GM19463 (cell line): ENCODE results near the gene CDH24.

Source experiments
- ATAC-seq: cut with Tn5 transposase; IDR thresholded peaks from one replicate; pipeline ENCODE4 v1.9.1; 2021; ENCODE audit warnings: mild to moderate bottlenecking, moderate library complexity; ENCODE audit not compliant: unreplicated experiment

CDH24 gene

DNA sequence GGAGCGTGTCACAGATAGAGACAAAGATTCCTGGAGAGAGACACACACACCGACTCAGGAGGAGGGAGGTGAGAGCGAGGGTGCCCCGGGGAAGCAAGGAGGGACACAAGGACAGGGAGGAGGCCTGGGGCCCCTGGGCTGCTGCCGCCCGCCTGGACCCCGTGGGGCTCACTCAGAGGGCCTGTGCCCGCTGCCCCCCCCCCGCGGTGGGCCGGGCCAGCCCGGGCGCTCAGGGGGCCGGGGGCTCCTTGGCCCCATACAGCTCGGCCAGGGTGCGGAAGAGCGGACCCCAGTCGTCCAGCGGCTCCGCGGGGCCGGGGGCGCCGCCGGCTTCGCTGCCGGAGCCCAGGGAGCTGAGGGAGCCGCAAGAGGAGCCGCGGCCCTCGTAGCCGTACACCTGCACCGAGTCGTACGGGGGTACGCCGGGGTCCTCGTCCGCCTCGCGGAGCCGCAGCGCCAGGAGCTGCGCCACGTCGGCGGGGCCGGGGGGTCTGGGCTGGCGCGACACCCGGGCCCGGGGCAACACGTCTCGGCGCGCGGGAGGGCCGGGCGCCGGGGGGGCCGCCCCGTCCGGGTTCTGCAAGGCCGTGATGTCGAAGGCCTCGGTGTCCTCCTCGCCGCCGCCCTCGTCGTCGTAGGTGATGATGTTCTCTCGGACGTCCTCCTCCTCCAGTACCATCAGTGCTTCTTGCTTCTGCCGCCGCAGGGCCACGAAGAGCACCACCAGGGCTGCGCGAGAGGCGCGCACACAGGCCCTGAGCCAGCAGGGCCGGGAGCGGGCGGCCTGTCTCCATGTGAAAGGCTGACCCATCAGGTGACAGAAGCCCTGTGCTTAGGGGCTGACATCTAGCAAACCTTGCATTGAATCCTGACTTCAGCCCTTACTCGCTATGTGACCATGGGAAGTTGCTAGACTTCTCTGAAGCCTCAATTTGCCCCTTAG, 9.3 kb downstream of the CDH24 start:
- no peak for ATAC-seq

DNA sequence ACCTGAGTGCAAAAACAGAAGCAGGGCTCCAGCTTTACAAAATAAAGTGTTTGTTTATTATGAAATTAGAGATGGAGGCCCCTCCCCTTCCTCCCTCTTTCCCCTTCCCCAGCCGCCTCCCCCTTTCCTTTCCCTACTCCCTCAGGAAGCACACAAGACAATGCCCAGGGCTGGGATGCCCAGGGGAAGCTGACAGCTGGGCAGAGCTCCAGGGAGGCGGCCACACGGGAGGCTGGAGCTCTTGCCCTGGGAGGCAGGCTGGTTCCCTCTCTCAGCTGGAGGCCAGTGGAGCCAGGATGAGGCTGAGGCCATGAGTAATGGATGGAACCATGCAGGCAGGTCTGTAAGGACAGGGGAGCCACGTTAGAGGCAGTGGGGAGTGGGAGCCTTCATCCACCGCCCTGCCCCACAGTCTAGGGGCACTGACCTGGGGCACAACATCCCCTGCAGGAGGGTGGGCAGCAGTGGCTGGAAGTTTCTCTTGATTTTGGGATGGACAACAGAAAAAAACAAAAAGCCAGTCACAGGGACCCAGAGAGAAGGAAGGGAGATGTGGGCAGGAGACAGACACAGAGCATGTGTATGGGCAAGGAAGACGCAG, 10.2 kb downstream of the CDH24 start:
- ATAC-seq = no peak

DNA sequence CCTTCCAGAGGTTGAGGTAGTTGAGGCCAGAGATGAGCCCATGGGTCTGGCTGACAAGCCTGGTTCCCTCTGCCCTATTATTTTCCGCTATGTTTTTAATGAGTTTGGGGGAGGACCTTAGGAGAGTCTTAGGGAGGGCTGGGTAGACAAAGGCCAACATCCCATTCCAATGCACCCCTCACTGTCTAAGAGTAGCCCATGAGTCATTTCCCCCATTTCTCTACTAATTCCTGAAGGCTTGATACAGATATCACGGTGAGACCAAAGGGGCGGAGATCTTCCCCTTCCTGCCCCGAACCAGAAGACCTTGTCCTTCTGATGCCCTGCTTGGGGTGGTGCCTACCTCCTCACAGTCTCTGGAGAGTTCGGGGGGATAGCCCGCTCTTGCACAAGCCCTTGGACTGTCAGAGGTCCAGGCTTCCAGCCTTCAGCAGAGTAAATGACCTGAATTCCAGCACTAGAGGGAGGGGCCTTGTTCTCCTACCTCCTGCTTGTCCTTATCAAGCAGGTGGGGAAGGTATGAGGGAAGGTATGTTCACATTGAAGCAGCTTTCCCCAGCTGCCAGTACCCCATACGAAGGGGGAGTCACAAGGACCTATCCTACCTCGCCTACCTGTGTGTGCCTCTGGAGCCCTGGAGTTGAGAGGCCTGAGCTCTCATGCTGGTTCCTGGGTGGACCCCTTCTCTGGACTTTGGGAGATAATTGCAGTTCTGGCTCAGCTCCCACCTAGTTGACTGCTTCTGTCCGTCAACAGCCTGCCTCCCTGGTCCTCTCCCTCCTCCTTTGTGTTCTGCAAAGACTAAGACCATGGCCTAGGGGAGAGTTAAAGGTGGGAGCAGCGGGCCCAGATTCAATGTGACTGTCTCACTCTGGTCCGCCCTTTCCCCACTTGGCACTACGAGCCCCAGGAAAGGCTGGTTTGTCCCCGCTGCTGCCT, 11.6 kb downstream of the CDH24 start:
- no peak for ATAC-seq

DNA sequence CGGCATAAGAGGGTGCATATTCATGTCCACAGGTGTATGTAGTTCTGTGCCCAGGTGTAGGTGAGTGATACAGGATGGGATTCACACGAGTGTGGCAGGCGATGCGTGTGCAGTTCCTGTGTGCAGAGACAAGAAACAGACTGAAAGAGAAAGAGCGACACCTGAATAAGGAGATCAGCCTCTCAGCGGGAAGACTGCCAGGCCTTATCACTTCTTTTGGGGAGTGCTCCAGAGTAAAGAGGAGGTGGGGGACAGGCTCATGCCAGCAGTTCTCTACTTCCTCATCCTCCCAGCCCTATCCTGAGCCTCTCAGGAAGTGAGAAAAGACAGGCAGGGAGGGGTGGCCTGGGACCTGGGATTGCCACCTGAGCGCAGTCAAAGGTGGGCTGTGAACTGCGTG, 12.5 kb downstream of the CDH24 start:
- no peak for ATAC-seq

DNA sequence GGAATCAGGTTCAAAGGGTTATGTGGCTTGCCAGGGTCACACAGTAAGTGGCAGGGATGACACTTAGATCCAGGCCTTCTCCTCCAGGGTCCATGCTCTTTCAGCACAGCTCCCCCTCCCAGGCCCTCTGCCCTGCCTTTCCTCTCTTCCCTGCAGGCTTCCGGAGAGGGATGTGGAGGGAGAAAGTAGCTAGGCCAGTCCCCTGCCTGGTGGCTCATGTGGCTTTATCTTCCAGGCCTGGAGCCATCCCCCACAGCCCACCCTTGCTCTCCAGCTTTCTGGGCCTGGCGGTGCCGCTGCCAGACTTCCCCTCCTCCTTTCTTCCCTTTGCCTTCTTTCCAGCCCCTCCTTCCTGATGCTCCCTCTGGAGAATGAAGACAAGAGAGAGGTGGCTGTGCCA, 13.6 kb downstream of the CDH24 start:
- ATAC-seq = no peak

DNA sequence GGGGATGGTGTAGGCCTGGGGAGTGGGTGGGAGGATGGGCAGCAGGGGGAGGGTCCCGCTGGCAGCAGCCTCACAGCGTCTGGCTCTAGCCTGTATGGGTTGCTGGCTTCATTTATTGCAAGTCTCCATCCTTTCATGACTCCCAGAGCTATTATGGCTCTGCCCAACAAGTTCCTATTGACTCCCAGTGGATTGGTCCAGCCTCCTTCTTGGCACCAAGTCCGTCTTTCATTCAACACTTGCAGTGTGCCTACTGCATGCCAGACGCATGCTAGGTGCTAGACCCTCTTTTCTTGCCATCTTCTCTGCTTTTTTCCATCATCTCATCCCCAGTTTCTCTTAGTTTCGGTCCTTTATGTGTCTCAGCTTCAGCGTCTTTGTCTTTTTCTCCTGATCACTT, 14.2 kb downstream of the CDH24 start:
- ATAC-seq = no peak

DNA sequence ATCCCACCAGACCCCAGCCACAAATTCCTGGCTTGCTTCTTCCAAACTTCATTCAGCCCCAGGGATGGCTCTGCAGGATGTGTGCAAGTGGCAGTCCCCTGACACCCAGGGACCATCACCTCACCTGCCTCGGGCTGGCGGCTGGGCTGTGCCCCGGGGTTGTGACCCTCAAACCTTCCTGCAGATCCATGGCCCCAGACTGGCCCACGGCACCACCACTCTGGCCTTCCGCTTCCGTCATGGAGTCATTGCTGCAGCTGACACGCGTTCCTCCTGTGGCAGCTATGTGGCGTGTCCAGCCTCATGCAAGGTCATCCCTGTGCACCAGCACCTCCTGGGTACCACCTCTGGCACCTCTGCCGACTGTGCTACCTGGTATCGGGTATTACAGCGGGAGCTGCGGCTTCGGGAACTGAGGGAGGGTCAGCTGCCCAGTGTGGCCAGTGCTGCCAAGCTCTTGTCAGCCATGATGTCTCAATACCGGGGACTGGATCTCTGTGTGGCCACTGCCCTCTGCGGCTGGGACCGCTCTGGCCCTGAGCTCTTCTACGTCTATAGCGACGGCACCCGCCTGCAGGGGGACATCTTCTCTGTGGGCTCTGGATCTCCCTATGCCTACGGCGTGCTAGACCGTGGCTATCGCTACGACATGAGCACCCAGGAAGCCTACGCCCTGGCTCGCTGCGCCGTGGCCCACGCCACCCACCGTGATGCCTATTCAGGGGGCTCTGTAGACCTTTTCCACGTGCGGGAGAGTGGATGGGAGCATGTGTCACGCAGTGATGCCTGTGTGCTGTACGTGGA, 15.0 kb downstream of the CDH24 start, which contains the start of gene PSMB11:
TSS of gene PSMB11 (plus strand) at position 51 of the 804 bp plus-strand sequence. CDS start at position 65, 14 bp downstream.
- no peak for ATAC-seq

DNA sequence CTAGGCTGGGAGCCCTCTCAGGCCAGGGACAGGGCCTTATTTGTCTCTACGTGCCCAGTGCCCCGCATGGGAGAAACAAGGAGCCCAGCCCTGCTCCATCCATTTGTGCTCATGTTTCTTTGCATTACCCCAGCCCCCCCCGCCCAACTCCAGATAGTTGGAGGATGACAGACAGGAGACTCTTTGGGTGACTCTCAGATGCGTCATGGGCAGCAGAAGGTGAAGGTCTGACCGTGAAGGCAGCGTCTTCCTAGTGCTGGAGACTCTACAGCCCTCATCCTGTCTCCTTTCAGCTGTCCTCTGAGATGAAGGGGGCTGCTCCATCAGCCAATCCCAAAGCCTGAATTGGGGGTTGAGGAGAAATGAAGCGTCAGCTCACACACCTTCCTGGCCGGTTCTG, 15.6 kb downstream of the CDH24 start:
- ATAC-seq = no peak

DNA sequence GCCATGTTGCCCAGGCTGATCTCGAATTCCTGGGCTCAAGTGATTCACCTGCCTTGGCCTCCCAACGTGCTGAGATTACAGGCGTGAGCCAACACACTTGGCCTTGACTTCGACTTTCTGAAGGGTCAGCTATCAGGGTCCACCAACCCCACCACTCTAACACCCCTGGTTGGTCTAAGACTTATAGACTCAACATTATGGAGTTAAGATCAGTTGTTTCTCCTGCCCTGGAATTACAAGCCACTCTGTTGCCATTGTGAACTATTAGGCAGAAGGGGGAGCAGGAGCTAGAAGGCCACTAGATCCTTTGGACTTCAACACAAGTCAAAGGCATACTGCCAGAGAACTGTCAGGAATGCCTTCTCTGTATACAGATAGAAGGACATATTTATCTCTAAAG, 17.2 kb downstream of the CDH24 start:
- no peak for ATAC-seq

DNA sequence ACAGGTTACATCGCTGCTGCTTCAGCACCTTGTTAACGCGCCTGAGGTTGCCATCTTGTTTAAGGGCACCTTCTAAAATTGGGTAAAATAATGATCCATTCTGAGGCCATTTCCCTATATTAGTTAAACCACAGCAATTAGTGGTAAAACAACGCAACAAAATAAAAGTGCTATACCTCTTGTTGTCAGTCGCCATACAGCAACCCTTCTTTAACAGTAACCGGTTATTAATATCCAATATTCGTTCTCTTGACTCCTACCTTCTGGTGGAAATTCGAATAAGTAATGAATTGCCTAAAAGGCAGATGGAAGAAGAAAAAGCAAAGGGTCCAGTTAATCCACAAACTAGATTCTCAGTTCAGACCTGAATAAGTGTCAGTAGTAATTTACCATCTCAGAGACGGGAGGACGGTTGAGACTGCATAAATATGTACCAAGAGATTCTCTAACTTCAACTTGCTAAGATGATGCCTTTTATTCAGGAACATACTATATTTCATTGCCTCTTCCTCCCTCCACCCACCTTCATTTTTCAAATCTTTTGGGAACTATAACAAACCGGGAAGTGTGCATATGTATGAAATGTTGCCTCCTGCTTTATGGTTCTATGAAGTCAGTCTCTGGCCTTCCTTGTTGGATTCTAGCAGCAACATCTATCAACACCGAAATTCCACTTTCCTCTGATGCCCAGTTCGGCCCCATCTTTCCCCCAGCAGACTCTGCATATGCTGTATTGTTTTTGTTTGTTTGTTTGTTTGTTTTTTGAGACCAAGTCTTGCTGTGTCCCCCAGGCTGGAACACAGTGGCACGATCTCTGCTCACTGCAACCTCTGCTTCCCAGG, 21.8 kb downstream of the CDH24 start:
- ATAC-seq = no peak

DNA sequence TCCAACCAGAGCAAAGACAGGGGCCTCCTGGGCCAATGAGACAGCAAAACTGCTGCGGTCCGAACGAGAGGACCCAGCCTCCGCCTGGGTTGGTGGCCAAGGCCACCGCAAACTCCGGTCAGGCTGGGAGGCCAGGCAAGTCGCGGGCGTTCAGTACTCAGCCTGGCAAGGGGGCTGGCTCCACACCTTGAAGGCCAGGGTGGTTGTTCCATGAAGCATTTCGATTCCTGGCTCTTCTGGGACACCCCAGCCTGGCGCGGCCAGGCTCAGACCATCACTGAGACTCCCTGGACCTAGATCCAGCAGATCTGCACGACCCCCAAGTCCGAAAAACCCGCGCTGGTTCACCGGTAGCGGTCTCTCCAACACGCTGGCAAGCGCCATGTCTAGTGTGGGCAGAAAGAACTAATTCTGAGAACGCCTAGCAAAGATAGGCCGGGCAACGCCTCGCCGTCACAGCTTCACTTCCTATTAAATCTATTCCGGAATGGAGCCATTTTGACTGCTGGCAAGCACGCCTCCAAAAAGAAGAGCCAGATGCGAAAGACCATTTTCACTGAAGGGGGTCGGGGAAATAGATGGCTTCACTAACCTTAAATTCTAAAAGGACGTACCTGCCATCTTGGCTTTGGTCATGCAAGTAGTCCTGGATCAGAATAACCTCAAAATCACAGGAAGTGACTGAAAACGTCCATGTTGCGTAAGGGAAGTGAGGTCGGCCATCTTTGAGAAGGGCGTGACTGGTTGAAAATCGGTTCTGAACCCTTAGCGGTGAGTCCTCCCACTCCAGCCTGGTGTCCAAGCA, 22.6 kb downstream of the CDH24 start, which contains the start of gene PSMB5:
TSS of gene PSMB5 (minus strand) at position 403 of the 805 bp plus-strand sequence. CDS start at position 384, 19 bp downstream.
- peak; percentile 92 for ATAC-seq

DNA sequence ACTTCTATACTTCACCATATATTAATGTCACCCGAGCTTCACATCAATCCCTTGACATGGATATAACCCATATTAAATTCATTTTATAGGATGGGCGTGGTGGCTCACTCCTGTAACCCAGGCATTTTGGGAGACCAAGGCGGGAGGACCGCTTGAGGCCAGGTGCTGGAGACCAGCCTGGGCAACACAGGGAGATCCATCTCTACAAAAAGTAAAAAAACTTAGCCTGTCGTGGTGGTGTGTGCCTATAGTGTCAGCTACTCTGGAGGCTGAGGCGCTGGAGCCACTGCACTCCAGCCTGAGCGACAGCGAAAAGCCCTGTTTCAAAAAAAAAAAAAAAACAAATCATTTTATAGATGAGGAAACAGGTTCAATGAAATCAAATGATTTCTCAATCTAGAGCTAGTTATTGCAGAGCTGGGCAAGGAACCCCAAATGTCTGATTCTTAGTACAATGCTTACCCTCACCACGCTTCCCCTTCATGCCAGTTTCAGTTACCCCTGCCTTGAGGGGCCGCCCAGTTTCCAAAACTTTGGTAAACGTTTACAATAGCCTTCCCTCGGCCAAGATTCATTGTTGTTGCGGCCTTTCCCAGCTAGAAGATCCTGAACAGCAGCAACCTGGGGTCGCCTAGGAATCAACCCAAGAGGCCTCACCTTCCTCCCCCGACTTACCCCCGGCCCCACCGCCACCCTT, 23.4 kb downstream of the CDH24 start:
- ATAC-seq = no peak

DNA sequence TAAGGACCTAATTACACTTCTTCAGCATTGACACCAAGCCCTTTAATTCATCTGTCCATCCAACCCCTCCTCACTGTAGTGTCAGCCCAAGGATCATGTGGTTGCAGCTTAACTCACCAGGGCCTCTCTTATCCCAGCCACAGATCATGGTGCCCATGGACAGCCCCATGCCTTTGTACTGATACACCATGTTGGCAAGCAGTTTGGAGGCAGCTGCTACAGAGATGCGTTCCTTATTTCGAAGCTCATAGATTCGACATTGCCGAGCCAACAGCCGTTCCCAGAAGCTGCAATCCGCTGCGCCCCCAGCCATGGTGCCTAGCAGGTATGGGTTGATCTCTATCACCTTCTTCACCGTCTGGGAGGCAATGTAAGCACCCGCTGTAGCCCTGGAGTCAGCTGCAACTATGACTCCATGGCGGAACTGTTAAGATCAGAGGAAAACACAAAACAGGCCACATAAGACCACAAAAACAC, 24.0 kb downstream of the CDH24 start:
- no peak for ATAC-seq

DNA sequence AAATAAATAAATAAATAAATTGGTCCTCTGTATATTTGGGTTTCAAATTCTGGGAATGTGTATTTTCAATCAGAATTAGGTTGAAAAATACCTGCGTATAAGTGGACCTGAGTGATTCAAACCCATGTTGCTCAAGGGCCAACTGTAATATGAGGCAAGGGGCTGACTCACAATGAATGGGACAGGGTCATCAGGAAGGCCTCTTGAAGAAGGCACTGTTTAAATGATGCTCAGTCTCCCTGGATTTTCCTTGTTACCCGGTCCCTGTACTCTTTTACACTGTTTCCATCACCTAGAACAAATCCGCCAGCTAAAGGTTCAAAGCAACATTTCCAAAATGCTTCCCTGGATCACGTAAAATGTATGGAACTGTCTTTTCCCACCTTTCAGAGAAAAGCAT, 26.4 kb downstream of the CDH24 start:
- no peak for ATAC-seq

DNA sequence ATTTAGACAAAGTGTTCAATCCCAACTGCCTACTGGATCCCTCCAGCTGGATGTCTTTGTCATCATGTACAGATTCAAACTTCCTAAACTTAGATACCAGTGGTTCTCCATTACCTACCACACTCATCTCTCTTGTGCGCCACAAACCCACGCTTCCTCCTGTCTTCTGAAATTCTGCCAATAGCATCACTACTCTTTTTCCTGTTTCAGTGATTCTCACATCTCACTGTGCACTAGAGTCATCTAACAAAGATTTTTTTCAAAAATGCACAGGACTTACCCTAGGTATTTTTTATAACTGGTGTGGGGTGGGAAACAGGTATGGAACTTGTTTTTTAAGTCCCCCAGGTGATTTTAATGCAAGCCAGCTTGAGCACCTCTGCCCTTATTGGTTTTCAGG, 28.5 kb downstream of the CDH24 start:
- no peak for ATAC-seq

DNA sequence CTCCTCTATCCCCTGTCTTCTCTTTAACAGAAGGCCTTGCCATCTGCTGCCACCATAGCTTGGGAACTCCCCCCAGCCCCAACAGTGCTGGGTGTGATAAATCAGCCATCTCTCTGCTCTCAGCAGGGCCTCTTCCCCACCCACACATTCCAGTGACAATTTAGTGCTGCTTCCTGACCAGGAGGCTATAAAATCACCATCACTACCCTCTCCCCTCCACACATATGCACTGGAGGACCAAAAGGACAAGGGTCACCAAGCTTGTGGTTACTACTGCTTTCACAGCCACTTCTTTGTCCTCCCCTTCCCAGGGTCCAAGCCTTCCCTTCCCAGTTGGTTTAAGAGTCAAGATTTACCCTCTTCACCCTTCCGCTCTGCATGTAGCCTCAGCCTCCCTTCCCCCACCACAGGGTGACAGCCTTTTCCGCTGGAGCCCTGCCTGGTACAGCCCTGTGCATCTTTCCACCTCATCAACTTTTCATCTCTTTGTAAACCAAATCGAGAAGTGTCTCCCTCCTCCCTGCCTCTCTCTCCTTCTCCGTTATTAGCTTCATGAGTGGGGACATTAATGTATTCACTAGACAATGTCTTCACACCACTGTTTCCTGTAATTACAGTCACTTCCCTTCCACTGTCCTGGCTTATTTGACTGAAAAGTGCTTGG, 32.0 kb downstream of the CDH24 start:
- no peak for ATAC-seq

DNA sequence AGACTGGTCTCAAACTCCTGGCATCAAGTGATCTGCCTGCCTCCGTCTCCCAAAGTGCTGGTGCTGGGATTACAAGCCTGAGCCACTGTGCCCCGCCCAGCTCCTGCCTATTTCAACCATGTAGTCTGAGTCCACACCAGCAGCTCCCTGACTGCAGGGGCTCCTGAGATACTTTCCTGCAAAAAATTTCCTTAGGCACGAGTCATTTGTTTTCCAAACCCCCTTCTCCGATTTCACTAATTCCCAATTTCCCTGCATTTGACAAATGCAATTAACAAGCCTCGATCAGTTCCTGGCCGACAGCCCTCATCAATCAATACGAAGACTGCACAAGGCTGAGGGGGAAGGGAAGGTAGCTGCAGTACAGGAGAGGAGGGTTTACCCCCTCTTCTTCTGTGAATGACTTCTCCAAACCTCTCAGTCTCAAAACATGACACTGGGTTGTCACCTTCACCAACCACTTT, 32.7 kb downstream of the CDH24 start:
- no peak for ATAC-seq
